HepG2 (cell line): ENCODE data around the gene ASPRV1. TPM values are rescaled to one million over a fixed set of nuclear protein-coding genes. Genes with fewer than 3 reads are reported as not detected.
A peak's percentile ranks its signal among the peaks of the same experiment; 100 is the strongest.

ENCODE experiments used
- CEBPB ChIP-seq: IDR thresholded peaks from 2 replicates; pipeline ENCODE4 v1.6.1; 2011; ENCODE audit warnings: low read depth, low read length, improper control_type of control experiment, borderline replicate concordance
- EP300 ChIP-seq, 3 experiments: sonication (generic) in 1 of 3; formaldehyde crosslinking in 1 of 3; IDR thresholded peaks; 2 replicates each; pipeline versions ENCODE4 v1.5.1 to v1.6.1; 2011 to 2020; ENCODE audit warnings: low read depth in 2 of 3, low read length in 2 of 3, borderline replicate concordance in 1 of 3, improper control_type of control experiment in 1 of 3, mild to moderate bottlenecking in 1 of 3, missing genetic modification reagents in 1 of 3, moderate library complexity in 1 of 3
- ETV6 ChIP-seq: sonication (generic); formaldehyde crosslinking; conservative IDR thresholded peaks from 2 replicates; pipeline ENCODE4 v1.4.0; 2020; ENCODE audit warnings: missing genetic modification reagents
- FOXA1 ChIP-seq, 2 experiments: fragments of 450-650 bp in 1 of 2; sonication (generic) in 1 of 2; formaldehyde crosslinking in 1 of 2; IDR thresholded peaks; 2 replicates each; pipeline versions ENCODE4 v1.4.0 to v1.6.1; 2016 to 2020; ENCODE audit warnings: missing genetic modification reagents in 1 of 2
- HDAC2 ChIP-seq: sonication (generic); formaldehyde crosslinking; IDR thresholded peaks from 2 replicates; pipeline ENCODE4 v1.4.0; 2020; ENCODE audit warnings: missing genetic modification reagents
- HMG20A ChIP-seq: IDR thresholded peaks from 2 replicates; pipeline ENCODE4 v1.6.1; 2016; ENCODE audit warnings: borderline replicate concordance
- MYNN ChIP-seq: sonication (generic); formaldehyde crosslinking; IDR thresholded peaks from 2 replicates; pipeline ENCODE4 v1.4.0; 2020; ENCODE audit warnings: mild to moderate bottlenecking, low read depth, missing genetic modification reagents
- NCOA2 ChIP-seq: sonication (generic); formaldehyde crosslinking; IDR thresholded peaks from 2 replicates; pipeline ENCODE4 v1.8.0; 2022; ENCODE audit warnings: inconsistent platforms
- YEATS4 ChIP-seq: sonication (generic); formaldehyde crosslinking; IDR thresholded peaks from 2 replicates; pipeline ENCODE4 v1.4.0; 2020; ENCODE audit warnings: missing genetic modification reagents, borderline replicate concordance
- ZEB1 ChIP-seq: IDR thresholded peaks from 2 replicates; pipeline ENCODE4 v1.6.1; 2012; ENCODE audit warnings: mild to moderate bottlenecking, low read depth, inconsistent platforms; ENCODE audit not compliant: insufficient replicate concordance
- ZFP36 ChIP-seq: fragments of 150-350 bp; IDR thresholded peaks from 2 replicates; pipeline ENCODE4 v1.6.1; 2018; ENCODE audit warnings: borderline replicate concordance, low read length, low read depth; ENCODE audit not compliant: partially characterized antibody
- ZNF12 ChIP-seq: sonication (generic); formaldehyde crosslinking; IDR thresholded peaks from 2 replicates; pipeline ENCODE4 v1.5.0; 2020; ENCODE audit warnings: missing genetic modification reagents
- ZNF33A ChIP-seq: sonication (generic); formaldehyde crosslinking; IDR thresholded peaks from 2 replicates; pipeline ENCODE4 v1.5.1; 2020; ENCODE audit warnings: missing genetic modification reagents, mild to moderate bottlenecking, moderate library complexity, borderline replicate concordance
- ZNF407 ChIP-seq: sonication (generic); formaldehyde crosslinking; IDR thresholded peaks from one replicate; pipeline ENCODE4 v1.5.1; 2020; ENCODE audit warnings: mild to moderate bottlenecking, missing genetic modification reagents; ENCODE audit errors: not compliant biosample characterization
- ZNF816 ChIP-seq: sonication (generic); formaldehyde crosslinking; IDR thresholded peaks from 2 replicates; pipeline ENCODE4 v1.8.0; 2022; ENCODE audit warnings: missing genetic modification reagents, mild to moderate bottlenecking, borderline replicate concordance
- polyA plus RNA-seq, 8 experiments: library from polyadenylated mRNA; depleted of rRNA in 3 of 8; stranded (reverse) in 7 of 8; unstranded in 1 of 8; fragments of >200 nt; fragmentation: Illumina TruSeq in 4 of 8; extraction: Trizol in 4 of 8; gene quantifications; 2 replicates each; pipeline versions ENCODE4 v1.2.1 to v1.2.3, GENCODE V29; 2011 to 2016; ENCODE audit warnings: low read depth in 4 of 8, missing spikeins in 1 of 8, mixed read lengths in 1 of 8; ENCODE audit not compliant: insufficient read depth in 1 of 8
- total RNA-seq, 5 experiments: library from RNA; depleted of rRNA; stranded (reverse); fragments of >200 nt; fragmentation: Illumina TruSeq; extraction: Trizol; gene quantifications; 2 replicates each; pipeline ENCODE4 v1.2.3, GENCODE V29; 2016; ENCODE audit warnings: low read depth in 1 of 5
- TF ChIP-seq, protein P1 (sequence below): IDR thresholded peaks from 2 replicates; pipeline ENCODE4 v1.6.1; 2018; ENCODE audit warnings: missing genetic modification reagents, mild to moderate bottlenecking, missing compliant biosample characterization
- TF ChIP-seq, protein P2 (sequence below): sonication (generic); formaldehyde crosslinking; IDR thresholded peaks from 2 replicates; pipeline ENCODE4 v1.4.0; 2020; ENCODE audit warnings: missing genetic modification reagents

Gene ASPRV1
- total and polyA plus RNA-seq, 2 of the 13 experiments (the other 11 are each of a cell fraction or from before 2014, with no cell fraction given) = 0.40 to 0.48 TPM

- TF ChIP-seq NCOA2 (CRISPR knock-in tag) (peak; percentile 53; the same call in 1 of the 2 replicates), FOXA1 (IDR thresholded peaks at IDR 0.05) (no peak), FOXA1 (CRISPR knock-in tag; IDR thresholded peaks at IDR 0.05) (peak; percentile 72), ZEB1 (no peak), YEATS4 (no peak), HMG20A (peak; percentile 73; the same call in 1 of the 2 replicates), CEBPB (peak; percentile 100), ETV6 (CRISPR knock-in tag) (no peak), ZNF12 (CRISPR knock-in tag) (peak; percentile 83; the same call in 1 of the 2 replicates), EP300 (IDR thresholded peaks at IDR 0.05; ENCODE audit: low read depth in 2 of 2, low read length in 2 of 2) (peak; percentile 89; a peak in 3 of 4 replicates), EP300 (CRISPR knock-in tag; IDR thresholded peaks at IDR 0.05; ENCODE audit: borderline replicate concordance) (no peak; the same call in 1 of the 2 replicates), MYNN (CRISPR knock-in tag) (no peak), ZFP36 (no peak), HDAC2 (peak; percentile 59; the same call in 1 of the 2 replicates), ZNF33A (no peak), ZNF407 (no peak), ZNF816 (CRISPR knock-in tag) (no peak)
- TF ChIP-seq, protein P1, sequence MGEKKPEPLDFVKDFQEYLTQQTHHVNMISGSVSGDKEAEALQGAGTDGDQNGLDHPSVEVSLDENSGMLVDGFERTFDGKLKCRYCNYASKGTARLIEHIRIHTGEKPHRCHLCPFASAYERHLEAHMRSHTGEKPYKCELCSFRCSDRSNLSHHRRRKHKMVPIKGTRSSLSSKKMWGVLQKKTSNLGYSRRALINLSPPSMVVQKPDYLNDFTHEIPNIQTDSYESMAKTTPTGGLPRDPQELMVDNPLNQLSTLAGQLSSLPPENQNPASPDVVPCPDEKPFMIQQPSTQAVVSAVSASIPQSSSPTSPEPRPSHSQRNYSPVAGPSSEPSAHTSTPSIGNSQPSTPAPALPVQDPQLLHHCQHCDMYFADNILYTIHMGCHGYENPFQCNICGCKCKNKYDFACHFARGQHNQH = 0 out of 2 replicates have a peak, but pooled peaks have one; percentile 28
- TF ChIP-seq, protein P2, sequence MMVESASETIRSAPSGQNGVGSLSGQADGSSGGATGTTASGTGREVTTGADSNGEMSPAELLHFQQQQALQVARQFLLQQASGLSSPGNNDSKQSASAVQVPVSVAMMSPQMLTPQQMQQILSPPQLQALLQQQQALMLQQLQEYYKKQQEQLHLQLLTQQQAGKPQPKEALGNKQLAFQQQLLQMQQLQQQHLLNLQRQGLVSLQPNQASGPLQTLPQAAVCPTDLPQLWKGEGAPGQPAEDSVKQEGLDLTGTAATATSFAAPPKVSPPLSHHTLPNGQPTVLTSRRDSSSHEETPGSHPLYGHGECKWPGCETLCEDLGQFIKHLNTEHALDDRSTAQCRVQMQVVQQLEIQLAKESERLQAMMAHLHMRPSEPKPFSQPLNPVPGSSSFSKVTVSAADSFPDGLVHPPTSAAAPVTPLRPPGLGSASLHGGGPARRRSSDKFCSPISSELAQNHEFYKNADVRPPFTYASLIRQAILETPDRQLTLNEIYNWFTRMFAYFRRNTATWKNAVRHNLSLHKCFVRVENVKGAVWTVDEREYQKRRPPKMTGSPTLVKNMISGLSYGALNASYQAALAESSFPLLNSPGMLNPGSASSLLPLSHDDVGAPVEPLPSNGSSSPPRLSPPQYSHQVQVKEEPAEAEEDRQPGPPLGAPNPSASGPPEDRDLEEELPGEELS = peak; percentile 55; the same call in 1 of the 2 replicates
Observed at GRCh38 chr2:69926849-69927515, 34.4 kb downstream of the ASPRV1 start (continued).
